Vagina (tissue), 2 donors: ENCODE results near the gene CDK15. TPM values are rescaled to one million over a fixed set of nuclear protein-coding genes. Genes with fewer than 3 reads are reported as not detected.
A peak's percentile ranks its signal among the peaks of the same experiment; 100 is the strongest.

Source experiments
- DNase-seq, 2 donors: peaks; one replicate each; pipeline ENCODE4 v3.0.0-alpha.2; 2017; ENCODE audit errors: extremely low spot score in 2 of 2
- H3K27ac ChIP-seq: fragments of 200-600 bp; sonication (generic); one replicate; pipeline ENCODE4 v1.5.1; 2019
- H3K27me3 ChIP-seq: fragments of 200-600 bp; sonication (generic); one replicate; pipeline ENCODE4 v1.5.1; 2019
- H3K36me3 ChIP-seq, 2 donors: fragments of 200-600 bp; sonication (generic); one replicate each; pipeline ENCODE4 v1.5.1; 2017 to 2019
- H3K4me1 ChIP-seq: fragments of 200-600 bp; sonication (generic); one replicate; pipeline ENCODE4 v1.5.1; 2019
- H3K4me3 ChIP-seq, 2 donors: fragments of 200-600 bp; sonication (generic); 1 replicate in 1 of 2; 2 replicates in 1 of 2; pipeline ENCODE4 v1.5.1; 2016 to 2019
- H3K9me3 ChIP-seq: fragments of 200-600 bp; sonication (generic); one replicate; pipeline ENCODE4 v1.5.1; 2019
- CTCF ChIP-seq, 3 experiments: fragments of 450-650 bp in 2 of 3; fragments of 200-600 bp in 1 of 3; sonication (generic) in 1 of 3; IDR thresholded peaks; one replicate each; pipeline ENCODE4 v1.5.1; 2017 to 2019; ENCODE audit warnings: antibody characterized with exemption in 3 of 3, mild to moderate bottlenecking in 2 of 3, moderate library complexity in 2 of 3
- POLR2A ChIP-seq, 2 donors: fragments of 450-650 bp; IDR thresholded peaks; one replicate each; pipeline ENCODE4 v1.6.1; 2017; ENCODE audit warnings: antibody characterized with exemption in 2 of 2, mild to moderate bottlenecking in 2 of 2, moderate library complexity in 2 of 2
- POLR2AphosphoS5 ChIP-seq, 2 donors: sonication (generic); formaldehyde crosslinking; IDR thresholded peaks; one replicate each; pipeline ENCODE4 v1.9.0; 2017; ENCODE audit warnings: antibody characterized with exemption in 2 of 2, mild to moderate bottlenecking in 2 of 2, low read depth in 1 of 2; ENCODE audit not compliant: insufficient read depth in 1 of 2
- intact Hi-C: fragments of 100-400 bp; cut with DNase I; formaldehyde crosslinking; loops from one replicate; pipeline ENCODE4 v1.15.1; 2023
- total RNA-seq: library from RNA; depleted of rRNA; stranded (reverse); fragments of >200 nt; gene quantifications from one replicate; pipeline ENCODE4 v1.2.3, GENCODE V29; 2016

Gene CDK15
- total RNA-seq, 1 donor from 2014 or later: not detected

GRCh38 chr2:201775326-201775725, 31.0 kb upstream of the CDK15 start:
- Histone ChIP-seq H3K36me3 (no peaks in the 10 kb centered on the region), H3K27ac (no peak overlapping the region), H3K27me3 (no peaks in the 10 kb centered on the region), H3K4me1 (peaks cover 13% of the 10 kb centered on the region), H3K4me3 (no peak overlapping the region), H3K9me3 (no peaks in the 10 kb centered on the region)
- intact Hi-C loops: no loop called here
- no peak for DNase-seq
- TF ChIP-seq POLR2AphosphoS5 (IDR thresholded peaks at IDR 0.05; ENCODE audit: insufficient read depth in 1 of 2, low read depth in 1 of 2): no peak
- TF ChIP-seq POLR2A (IDR thresholded peaks at IDR 0.05): no peak
- no peak for TF ChIP-seq CTCF (IDR thresholded peaks at IDR 0.05)

GRCh38 chr2:201777043-201777442, 29.3 kb upstream of the CDK15 start:
- H3K27me3 ChIP-seq: no peaks in the 10 kb centered on the region
- intact Hi-C loops: no loop called here
- no peaks in the 10 kb centered on the region for H3K9me3 ChIP-seq
- no peak for DNase-seq
- H3K36me3 ChIP-seq: no peaks in the 10 kb centered on the region
- no peak overlapping the region for H3K27ac ChIP-seq
- H3K4me1 ChIP-seq: peaks cover 13% of the 10 kb centered on the region
- TF ChIP-seq CTCF (IDR thresholded peaks at IDR 0.05): no peak
- no peak for TF ChIP-seq POLR2AphosphoS5 (IDR thresholded peaks at IDR 0.05; ENCODE audit: insufficient read depth in 1 of 2, low read depth in 1 of 2)
- no peak for TF ChIP-seq POLR2A (IDR thresholded peaks at IDR 0.05)
- H3K4me3 ChIP-seq: no peak overlapping the region

- no peak for TF ChIP-seq CTCF (IDR thresholded peaks at IDR 0.05)
- TF ChIP-seq POLR2A (IDR thresholded peaks at IDR 0.05): no peak
- TF ChIP-seq POLR2AphosphoS5 (IDR thresholded peaks at IDR 0.05; ENCODE audit: insufficient read depth in 1 of 2, low read depth in 1 of 2): no peak
- DNase-seq: no peak
- H3K4me3 ChIP-seq: no peak overlapping the region
- no peaks in the 10 kb centered on the region for H3K9me3 ChIP-seq
- H3K27ac ChIP-seq: no peak overlapping the region
- H3K27me3 ChIP-seq: no peaks in the 10 kb centered on the region
- no peaks in the 10 kb centered on the region for H3K36me3 ChIP-seq
- peaks cover 13% of the 10 kb centered on the region for H3K4me1 ChIP-seq
- intact Hi-C loops: no loop called here
Observed at GRCh38 chr2:201777869-201778268, 28.5 kb upstream of the CDK15 start.

- intact Hi-C loops: no loop called here
- peaks cover 13% of the 10 kb centered on the region for H3K4me1 ChIP-seq
- H3K27ac ChIP-seq: peak overlapping the region; percentile 96
- no peak for DNase-seq
- H3K27me3 ChIP-seq: no peaks in the 10 kb centered on the region
- peak overlapping the region; percentile 97 to 98 for H3K4me3 ChIP-seq
- H3K9me3 ChIP-seq: no peaks in the 10 kb centered on the region
- TF ChIP-seq POLR2AphosphoS5 (IDR thresholded peaks at IDR 0.05; ENCODE audit: insufficient read depth in 1 of 2, low read depth in 1 of 2) (no peak), POLR2A (IDR thresholded peaks at IDR 0.05) (no peak), CTCF (IDR thresholded peaks at IDR 0.05) (no peak)
- no peaks in the 10 kb centered on the region for H3K36me3 ChIP-seq
Observed at GRCh38 chr2:201779901-201780673, 26.2 kb upstream of the CDK15 start.
